EH (cell line): ENCODE results near the gene NSUN6.

Source experiments
- DNase-seq: peaks from one replicate; pipeline ENCODE4 v3.0.0-alpha.2; 2015; ENCODE audit warnings: low read depth

Gene NSUN6

GRCh38 chr10:18561861-18562551 lies 89.4 kb downstream of the NSUN6 start:
- no peak for DNase-seq

- DNase-seq, result no peak
Measured at GRCh38 chr10:18557960-18558359, 93.4 kb downstream of the NSUN6 start.

GRCh38 chr10:18556522-18557147 lies 94.8 kb downstream of the NSUN6 start:
- no peak for DNase-seq

- peak; percentile 11 for DNase-seq
Measured at GRCh38 chr10:18554479-18554878, 96.9 kb downstream of the NSUN6 start.

GRCh38 chr10:18551473-18551872 lies 99.9 kb downstream of the NSUN6 start:
- no peak for DNase-seq

GRCh38 chr10:18549105-18549504 lies 102.3 kb downstream of the NSUN6 start:
- DNase-seq, result no peak

- DNase-seq, result peak; percentile 33
Measured at GRCh38 chr10:18545621-18546305, 105.6 kb downstream of the NSUN6 start.

- DNase-seq, result peak; percentile 47
Measured at GRCh38 chr10:18542832-18543231, 108.6 kb downstream of the NSUN6 start.

- DNase-seq, result no peak
Measured at GRCh38 chr10:18540195-18540594, 111.2 kb downstream of the NSUN6 start.

- no peak for DNase-seq
Measured at GRCh38 chr10:18539335-18539734, 112.1 kb downstream of the NSUN6 start.

- DNase-seq, result no peak
Measured at GRCh38 chr10:18533896-18534295, 117.5 kb downstream of the NSUN6 start.

- DNase-seq, result no peak
Measured at GRCh38 chr10:18532881-18533535, 118.4 kb downstream of the NSUN6 start.

GRCh38 chr10:18528292-18528691 lies 123.1 kb downstream of the NSUN6 start:
- DNase-seq, result no peak

GRCh38 chr10:18527687-18528086 lies 123.7 kb downstream of the NSUN6 start:
- no peak for DNase-seq

GRCh38 chr10:18523858-18524257 lies 127.5 kb downstream of the NSUN6 start:
- no peak for DNase-seq

- peak; percentile 5 for DNase-seq
Measured at GRCh38 chr10:18523025-18523424, 128.4 kb downstream of the NSUN6 start.

- no peak for DNase-seq
Measured at GRCh38 chr10:18516851-18517250, 134.5 kb downstream of the NSUN6 start.

- no peak for DNase-seq
Measured at GRCh38 chr10:18514537-18514936, 136.8 kb downstream of the NSUN6 start.

GRCh38 chr10:18508587-18508986 lies 142.8 kb downstream of the NSUN6 start:
- no peak for DNase-seq

GRCh38 chr10:18505456-18506118 lies 145.8 kb downstream of the NSUN6 start:
- no peak for DNase-seq

GRCh38 chr10:18504161-18504560 lies 147.2 kb downstream of the NSUN6 start:
- DNase-seq, result no peak

GRCh38 chr10:18501629-18502028 lies 149.8 kb downstream of the NSUN6 start:
- DNase-seq, result no peak
